OCI-LY7 (cell line): ENCODE results near the gene PTCH1.

ENCODE experiments used
- CTCF ChIP-seq: fragments of 200-600 bp; sonication (generic); conservative IDR thresholded peaks from 2 replicates; pipeline ENCODE4 v1.5.1; 2014; ENCODE audit warnings: mild to moderate bottlenecking, antibody characterized with exemption, low read length, moderate library complexity, mixed read lengths
- EZH2phosphoT487 ChIP-seq: fragments of 200-600 bp; sonication (generic); IDR thresholded peaks from 2 replicates; pipeline ENCODE4 v1.6.1; 2018; ENCODE audit warnings: low read depth, borderline replicate concordance, mild to moderate bottlenecking, mixed run types, antibody characterized with exemption, low read length, moderate library complexity, mixed read lengths

- TF ChIP-seq CTCF = no peak
- TF ChIP-seq EZH2phosphoT487 = no peak
Measured at GRCh38 chr9:95510709-95511615, 5.8 kb downstream of the PTCH1 start.
